ENCODE data around the gene WDR86.

DNA sequence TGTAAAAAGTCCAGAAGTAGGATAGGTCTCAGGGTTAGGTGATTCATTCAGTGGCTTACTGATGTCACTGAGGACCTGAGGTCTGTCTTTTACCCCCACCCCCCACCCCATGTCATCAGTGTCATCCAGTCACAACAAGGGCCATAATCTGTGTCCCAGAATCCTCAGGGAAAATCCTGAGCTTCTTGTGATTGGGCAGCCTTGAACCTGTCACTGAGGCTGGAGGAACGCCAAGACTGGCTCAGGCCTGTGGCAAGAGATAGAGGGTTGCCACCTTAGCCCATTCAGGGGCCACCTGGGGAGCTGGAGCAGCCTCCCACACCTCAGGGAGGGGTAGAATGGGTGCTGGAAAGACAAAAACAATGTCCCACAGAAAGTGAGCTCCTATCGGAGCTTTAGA lies 38.6 kb downstream of the WDR86 start:
- TF ChIP-seq, protein P1, sequence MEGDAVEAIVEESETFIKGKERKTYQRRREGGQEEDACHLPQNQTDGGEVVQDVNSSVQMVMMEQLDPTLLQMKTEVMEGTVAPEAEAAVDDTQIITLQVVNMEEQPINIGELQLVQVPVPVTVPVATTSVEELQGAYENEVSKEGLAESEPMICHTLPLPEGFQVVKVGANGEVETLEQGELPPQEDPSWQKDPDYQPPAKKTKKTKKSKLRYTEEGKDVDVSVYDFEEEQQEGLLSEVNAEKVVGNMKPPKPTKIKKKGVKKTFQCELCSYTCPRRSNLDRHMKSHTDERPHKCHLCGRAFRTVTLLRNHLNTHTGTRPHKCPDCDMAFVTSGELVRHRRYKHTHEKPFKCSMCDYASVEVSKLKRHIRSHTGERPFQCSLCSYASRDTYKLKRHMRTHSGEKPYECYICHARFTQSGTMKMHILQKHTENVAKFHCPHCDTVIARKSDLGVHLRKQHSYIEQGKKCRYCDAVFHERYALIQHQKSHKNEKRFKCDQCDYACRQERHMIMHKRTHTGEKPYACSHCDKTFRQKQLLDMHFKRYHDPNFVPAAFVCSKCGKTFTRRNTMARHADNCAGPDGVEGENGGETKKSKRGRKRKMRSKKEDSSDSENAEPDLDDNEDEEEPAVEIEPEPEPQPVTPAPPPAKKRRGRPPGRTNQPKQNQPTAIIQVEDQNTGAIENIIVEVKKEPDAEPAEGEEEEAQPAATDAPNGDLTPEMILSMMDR (conservative IDR thresholded peaks at IDR 0.05; ENCODE audit: low read depth, low read length) = no peak
- TF ChIP-seq EZH2 (IDR thresholded peaks at IDR 0.05; ENCODE audit: borderline replicate concordance, low read depth, low read length, poor library complexity, severe bottlenecking) = no peak

All from A673 (cell line).